ENCODE data around the gene IL20RB.
A peak's percentile ranks its signal among the peaks of the same experiment; 100 is the strongest.
"Not testable (repeated sequence)": the region's sequence is repeated elsewhere in the genome, so short reads cannot be mapped to it uniquely, and the experiment has no call there.

The IL20RB gene

GRCh38 chr3:136989781-136990524 lies 32.2 kb downstream of the IL20RB start:
- DNase-seq = no peak

GRCh38 chr3:136990826-136991225 lies 33.0 kb downstream of the IL20RB start:
- no peak for DNase-seq

- DNase-seq = no peak
Measured at GRCh38 chr3:136992115-136992514, 34.3 kb downstream of the IL20RB start.

- DNase-seq = peak; percentile 44
Measured at GRCh38 chr3:136994772-136995516, 37.2 kb downstream of the IL20RB start.

GRCh38 chr3:136995652-136996051 lies 37.9 kb downstream of the IL20RB start:
- no peak for DNase-seq

- no peak for DNase-seq
Measured at GRCh38 chr3:137000039-137000438, 42.3 kb downstream of the IL20RB start.

GRCh38 chr3:137007376-137007775 lies 49.6 kb downstream of the IL20RB start:
- not testable (repeated sequence) for DNase-seq

- DNase-seq = no peak
Measured at GRCh38 chr3:137008131-137008530, 50.3 kb downstream of the IL20RB start.

GRCh38 chr3:137008976-137009375 lies 51.2 kb downstream of the IL20RB start:
- DNase-seq = no peak

GRCh38 chr3:137010137-137010536 lies 52.4 kb downstream of the IL20RB start:
- no peak for DNase-seq

- DNase-seq = no peak
Measured at GRCh38 chr3:137011153-137011552, 53.4 kb downstream of the IL20RB start.

GRCh38 chr3:137012097-137012501 lies 54.3 kb downstream of the IL20RB start:
- no peak for DNase-seq

GRCh38 chr3:137013951-137014688 lies 56.3 kb downstream of the IL20RB start:
- DNase-seq = peak; percentile 45

GRCh38 chr3:137017316-137017715 lies 59.5 kb downstream of the IL20RB start:
- not testable (repeated sequence) for DNase-seq

GRCh38 chr3:137020315-137020714 lies 62.5 kb downstream of the IL20RB start:
- no peak for DNase-seq

- no peak for DNase-seq
Measured at GRCh38 chr3:137020888-137021287, 63.1 kb downstream of the IL20RB start.

GRCh38 chr3:137024348-137024747 lies 66.6 kb downstream of the IL20RB start:
- DNase-seq = no peak

GRCh38 chr3:137026701-137027100 lies 68.9 kb downstream of the IL20RB start:
- DNase-seq = no peak

- peak; percentile 55 for DNase-seq
Measured at GRCh38 chr3:137032465-137033120, 74.8 kb downstream of the IL20RB start.

- no peak for DNase-seq
Measured at GRCh38 chr3:137035631-137036030, 77.8 kb downstream of the IL20RB start.

- DNase-seq = no peak
Measured at GRCh38 chr3:137039570-137039969, 81.8 kb downstream of the IL20RB start.

GRCh38 chr3:137041251-137041650 lies 83.5 kb downstream of the IL20RB start:
- DNase-seq = no peak

GRCh38 chr3:137041686-137042085 lies 83.9 kb downstream of the IL20RB start:
- DNase-seq = no peak
